Effector CD8-positive, alpha-beta T cell (primary cell): ENCODE results near the gene STK39.

Experiments used
- DNase-seq: peaks from one replicate; lab custom pipeline; 2025; lab: John Stamatoyannopoulos, UW

STK39 gene

DNA sequence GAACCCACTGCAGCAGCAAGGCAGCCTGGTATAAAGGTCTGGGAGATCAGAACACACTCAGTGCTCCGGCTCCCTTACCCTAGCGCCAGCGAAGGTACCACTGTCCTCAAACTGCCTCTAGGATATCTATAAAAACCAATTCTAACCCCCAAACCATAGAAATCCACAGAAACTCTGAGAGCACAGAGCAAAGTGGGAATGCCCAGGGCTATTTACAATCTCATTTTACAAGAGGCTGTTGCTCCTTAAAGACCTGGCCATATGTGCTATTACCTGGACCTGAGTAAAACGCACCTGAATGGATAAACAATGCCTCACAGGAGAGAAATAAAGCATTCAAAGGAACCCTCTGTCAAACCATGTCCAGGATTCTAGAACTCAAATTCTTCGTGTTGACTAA, 4.3 kb downstream of the STK39 start:
- DNase-seq, result no peak

DNA sequence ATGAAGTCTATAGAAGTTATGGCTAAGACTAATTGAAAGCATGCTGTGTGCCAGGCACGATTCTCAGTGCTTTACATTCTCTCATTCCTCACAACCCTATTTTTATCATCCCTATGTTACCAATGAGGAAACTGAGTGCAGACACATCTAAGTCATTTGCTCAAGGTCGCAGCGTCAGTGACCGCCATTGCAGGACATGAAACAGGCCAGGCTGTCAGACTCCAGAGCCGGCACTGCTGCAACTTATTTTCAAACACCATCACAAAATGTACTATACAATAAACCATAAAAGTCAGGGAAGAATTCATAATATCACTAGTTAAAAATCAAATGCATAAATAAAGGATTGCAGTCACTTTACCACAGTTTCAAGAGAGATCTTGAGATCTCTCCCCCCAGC, 5.6 kb downstream of the STK39 start:
- no peak for DNase-seq

DNA sequence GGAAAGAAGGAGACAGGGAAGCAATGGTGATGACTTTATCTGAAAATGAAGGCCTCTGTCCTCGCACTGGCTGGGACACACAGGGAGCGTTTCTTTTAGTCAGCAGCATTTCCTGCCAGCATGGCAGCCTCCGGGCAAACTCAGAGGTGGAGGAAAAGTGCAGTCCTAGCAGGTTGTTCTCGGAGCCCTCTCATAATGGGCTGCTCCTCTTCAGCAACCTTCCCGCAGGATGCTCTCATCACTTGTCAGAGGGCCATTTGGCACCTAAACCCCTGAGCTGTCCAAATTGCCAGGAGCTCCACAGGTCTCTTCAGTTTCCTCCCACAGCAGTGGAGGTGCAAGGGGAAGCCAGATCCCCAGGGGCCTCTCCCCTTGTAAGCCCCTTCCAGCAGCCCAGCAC, 6.2 kb downstream of the STK39 start:
- no peak for DNase-seq

DNA sequence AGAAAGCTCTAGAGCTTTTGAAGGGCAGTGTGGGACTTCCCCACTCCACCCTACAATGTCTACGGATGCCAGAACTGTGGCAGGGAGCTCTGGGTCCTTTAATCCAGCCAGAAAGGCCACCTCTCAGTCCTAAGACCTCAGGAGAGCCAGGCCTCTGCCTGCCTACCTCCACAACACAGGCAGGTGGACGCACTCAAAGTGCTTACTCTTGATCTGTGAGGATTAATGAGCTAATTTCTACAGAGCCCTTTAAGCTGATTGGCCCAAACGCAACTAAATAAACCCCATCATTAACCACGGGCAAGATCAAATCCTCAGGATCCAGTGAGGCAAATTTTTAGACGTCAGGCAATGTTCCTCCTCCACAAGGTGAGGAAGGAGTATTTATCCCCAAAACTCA, 8.1 kb downstream of the STK39 start:
- DNase-seq, result no peak

DNA sequence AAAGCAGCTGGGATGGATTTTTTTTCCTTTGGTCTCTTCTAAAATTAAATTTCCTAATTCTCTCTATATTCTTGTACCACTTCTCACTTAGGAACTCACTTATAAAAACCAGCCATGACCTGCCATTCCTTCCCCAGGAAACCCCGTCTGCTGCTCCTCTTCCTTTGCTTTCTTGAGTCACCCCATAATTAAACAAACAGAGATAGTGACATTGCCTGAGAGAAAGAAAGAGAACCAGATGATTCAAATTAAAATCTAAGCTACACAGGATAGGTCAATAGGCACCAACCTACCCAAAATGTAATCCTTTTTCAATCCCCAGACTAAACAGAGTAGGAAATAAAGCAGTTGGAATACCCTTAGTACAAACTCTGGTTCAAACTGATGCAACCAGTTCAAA, 9.7 kb downstream of the STK39 start:
- no peak for DNase-seq

DNA sequence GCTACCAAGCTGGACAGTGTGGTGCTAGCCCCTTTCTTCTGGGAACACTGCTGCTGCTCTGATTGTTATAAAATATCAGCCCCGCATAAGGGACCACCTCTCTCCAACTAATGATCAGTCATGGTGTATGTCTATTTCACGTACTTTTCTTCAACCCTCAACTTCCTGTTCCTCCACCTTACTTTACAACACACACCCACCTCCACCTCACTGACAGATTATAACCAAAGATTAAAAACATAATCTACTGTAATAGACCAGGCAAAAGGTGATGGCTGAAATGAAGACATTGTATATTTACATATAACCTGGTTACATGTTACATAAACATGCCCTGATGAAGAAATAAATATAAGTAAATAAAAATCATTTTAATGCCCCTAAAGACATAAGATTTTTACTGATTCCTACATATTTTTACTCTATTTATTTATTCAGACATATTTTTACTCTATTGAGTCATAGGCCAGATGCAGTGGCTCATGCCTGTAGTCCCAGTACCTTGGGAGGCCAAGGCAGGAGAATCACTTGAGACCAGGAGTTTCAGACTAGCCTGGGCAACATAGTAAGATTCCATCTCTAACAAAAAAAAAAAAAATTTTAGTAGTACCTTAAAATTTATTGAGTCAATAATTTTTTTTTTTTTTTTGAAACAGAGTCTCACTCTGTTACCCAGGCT, 12.8 kb downstream of the STK39 start:
- no peak for DNase-seq

DNA sequence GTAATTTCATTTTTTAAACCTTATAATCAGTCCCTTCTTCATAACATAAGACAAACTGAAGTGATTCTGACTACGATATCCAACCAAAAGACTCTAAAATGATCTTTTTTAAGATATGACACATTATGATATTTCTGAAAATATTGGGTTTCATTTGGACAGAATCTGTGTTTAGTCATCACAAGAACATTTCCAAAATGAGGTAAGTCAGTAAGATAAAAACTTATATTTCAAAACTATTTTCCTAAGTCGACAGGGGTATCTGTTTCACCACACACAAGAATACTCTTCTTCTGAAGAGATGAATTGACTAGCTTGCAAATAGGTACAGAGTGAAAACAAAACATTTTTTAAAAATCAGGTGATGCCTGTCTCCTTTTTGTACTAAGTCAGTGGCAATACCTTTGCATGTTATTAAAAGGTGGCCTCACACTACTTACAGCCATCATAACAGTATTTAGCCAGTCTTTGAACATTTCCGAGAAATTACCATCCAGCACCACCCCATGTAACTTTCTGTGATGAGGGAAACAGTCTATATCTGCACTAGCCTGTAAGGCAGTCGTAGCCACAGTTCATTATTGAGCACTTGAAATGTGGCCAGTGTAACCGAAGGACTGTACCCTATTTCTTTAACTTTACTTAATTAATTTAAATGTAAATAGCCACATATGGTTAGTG, 13.5 kb downstream of the STK39 start:
- no peak for DNase-seq

DNA sequence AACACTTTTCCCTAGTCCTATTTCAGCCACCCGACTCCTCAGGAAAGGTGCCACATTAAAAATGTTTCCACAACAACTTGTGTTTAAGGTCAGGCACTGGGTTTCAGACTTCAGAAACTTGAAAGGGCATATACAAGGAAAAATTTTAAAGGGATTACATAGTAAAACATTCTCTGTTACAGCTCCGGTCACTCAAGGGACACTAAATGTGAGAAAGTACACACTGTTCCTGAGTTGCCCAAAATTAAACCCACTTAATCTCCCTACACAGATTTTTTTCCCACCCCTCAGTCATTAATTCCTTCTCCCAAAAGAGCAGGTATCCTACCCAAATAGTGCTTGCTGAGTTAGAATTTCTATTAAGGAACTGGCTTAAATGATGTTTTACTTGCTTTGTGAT, 14.2 kb downstream of the STK39 start:
- DNase-seq, result no peak

DNA sequence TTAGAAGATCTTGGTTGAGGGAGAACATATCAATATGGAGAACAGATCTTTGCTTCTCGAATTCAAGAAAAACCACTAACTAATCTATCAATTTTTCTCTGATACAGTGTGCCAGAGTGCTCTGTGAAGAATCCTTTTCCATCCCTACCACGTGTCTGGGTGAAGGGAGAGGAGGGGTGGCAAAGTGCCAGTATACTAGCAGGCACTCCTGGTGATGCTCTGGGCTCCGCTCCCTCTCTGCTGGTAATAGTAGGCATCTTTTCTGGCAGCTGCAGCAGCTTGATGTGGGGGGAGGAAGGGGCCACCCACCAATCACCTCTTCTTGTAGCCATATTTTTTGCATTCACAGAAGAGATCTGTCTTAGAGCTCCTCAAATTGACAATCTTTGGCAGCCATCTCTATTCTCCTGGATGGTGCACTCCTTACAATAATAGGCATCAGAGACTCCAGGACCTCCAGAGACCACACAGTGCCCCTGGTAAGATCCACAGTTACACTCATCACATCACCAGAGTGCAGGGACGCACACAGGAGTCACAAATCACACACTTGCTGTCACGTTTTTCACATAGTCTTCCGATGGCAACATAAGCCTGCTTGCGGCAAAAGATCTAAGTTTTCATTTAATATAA, 15.7 kb downstream of the STK39 start:
- no peak for DNase-seq

DNA sequence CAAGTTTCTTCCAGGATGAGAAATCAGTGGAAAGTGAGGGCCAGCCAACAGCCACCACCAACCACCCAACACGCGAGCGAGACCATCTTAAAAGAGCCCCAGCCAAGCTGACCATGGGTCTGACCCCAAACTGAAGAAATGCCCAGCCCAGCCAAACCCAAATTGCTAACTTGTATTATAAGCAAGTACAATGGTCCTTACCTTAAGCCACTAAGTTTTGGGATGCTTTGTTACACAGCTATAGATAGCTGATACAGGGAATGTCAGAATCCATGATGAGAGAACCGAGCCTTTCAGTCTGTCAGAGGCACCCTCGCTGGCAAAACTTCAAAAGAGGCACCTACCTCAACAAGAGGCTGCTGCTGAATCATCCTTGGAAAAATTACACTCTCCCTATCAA, 17.0 kb downstream of the STK39 start:
- DNase-seq, result no peak

DNA sequence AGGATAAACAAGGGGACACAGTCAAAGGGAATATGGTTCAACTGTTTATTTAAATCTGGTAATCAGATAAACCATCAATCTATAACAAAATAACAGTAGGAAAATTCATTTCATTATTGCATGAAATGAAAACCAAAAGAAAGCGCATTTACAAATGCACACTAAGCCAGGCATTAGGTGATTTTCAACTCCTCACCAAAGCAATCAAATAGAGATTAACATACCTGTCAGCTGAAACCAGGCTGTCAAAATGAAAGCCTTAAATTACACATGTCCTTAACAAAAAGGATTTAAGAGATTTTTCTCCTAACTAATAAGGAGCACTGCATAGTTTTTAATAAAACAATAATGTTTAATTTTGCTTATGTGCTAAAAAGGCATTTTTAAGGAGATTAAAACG, 23.0 kb downstream of the STK39 start:
- no peak for DNase-seq

DNA sequence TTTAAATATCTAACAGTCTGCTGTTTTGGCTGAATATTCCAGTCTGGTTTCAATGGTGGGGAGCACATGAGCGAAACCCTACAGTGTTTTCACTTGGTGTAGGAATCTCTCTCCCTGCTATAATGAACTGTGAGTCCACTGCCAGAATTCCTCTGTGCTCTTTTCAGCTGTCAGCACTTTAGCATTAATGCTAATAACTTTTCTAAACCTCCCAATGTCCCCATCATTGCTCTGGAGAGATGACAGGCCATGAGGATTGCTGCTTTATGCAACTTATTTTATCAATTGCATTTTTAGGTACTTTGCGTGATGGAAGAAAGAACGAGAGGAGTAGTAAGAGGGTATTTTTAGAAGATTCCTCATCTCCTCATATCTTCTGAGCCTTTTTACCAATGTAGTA, 25.3 kb downstream of the STK39 start:
- no peak for DNase-seq

DNA sequence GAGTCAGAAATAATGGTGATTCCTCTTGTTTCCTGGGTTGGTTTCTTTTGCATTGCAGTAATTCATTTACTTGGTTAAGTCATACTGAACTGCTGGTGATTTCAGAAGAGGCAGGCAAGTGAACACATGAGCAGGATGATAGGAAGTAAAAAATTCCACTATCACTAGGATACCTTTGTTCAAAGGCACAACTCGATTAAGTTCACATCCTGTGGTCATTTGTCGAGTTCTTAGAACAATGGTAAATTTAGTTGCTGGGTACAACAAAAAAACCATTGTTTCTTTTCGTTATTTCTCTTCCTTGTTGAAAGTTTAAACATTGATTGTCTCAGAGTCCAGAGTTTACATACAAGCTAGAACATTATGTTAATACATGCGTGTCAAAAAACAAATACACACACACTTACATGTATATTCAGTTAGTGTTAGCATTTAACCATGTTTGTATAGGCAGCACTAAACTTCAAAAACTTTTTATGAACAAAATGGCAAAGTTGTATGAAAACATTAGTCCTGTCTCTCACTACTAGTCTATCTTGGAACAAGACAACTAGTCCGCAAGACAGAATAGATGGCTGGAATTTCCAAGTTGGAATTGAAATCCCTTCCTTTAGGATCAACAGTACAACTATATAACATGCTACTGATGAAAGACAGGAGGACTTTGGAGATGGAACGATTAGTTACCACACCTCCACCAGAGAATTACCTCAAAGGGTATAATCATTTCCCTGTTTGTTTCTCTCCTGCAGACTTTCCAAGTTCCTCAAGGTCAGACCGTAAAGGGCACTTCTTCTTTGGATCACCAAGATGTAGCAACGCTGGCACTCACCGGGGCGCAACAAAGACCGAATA, 26.2 kb downstream of the STK39 start:
- DNase-seq, result no peak

DNA sequence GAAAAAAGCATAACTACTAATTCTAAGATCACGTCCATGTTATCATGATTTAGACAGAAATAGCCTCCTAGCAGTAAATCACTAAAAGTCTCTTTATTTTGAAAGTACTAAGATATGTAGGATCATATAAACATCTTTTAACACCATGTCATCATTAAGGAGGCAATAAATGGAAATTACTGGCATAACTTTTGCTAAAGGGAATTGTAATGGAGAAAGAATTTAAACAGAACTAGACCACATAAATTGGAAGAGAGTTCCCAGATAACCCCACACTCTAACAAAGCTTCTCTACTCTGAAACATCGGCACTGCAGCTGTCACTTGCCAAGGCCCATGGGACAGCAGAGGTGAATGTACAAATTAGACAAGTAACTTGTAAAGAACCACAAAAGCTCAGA, 29.5 kb downstream of the STK39 start:
- no peak for DNase-seq

DNA sequence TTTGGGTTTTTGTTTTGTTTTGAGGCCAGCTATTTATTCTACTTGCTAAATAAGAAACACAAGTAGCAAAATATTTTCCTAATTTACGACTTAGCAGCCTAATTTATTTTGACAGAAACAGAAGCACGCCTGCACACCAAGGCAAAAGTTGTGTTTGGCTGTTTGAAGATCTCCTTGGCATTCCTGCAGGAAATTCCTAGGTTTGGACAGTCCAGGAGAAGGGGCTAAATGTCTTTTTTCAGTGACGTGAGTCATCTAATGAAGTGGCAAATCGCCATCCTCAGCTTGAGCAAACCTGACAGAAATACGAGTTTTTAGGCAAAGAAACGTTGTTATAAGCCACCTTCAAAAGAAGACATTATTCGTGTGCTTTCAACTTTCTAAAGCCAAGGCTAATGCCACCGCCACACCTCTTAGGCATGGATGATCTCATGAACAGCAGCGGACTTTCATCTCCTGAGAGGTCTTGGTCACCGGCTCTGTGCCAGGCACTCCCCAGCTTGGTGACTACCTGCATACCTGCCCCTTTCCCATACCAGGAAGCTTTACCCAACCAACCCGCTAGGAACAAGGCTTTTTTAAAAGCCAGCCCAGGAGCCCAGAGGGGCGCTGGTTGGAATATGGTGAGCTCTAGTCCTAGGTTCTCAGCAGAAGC, 30.9 kb downstream of the STK39 start:
- DNase-seq, result no peak

DNA sequence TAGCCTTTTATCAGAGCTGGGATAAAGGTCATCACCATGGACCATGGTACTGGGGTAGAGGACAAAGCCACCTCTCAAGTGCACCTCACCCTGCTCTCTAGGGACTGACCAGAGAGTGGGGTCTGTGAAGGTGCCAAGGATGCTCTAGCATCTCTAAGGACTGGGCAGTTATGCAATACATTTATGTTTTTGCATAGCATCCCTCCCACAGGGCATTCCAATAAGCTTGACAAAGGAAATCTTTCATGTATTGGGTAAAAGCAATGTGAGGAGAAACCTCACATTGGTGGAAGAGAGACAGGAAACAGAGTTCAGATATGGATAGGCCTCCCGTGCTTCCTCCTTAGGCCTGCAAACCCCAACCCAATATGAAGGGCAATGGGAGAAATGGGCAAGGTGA, 31.6 kb downstream of the STK39 start:
- no peak for DNase-seq

DNA sequence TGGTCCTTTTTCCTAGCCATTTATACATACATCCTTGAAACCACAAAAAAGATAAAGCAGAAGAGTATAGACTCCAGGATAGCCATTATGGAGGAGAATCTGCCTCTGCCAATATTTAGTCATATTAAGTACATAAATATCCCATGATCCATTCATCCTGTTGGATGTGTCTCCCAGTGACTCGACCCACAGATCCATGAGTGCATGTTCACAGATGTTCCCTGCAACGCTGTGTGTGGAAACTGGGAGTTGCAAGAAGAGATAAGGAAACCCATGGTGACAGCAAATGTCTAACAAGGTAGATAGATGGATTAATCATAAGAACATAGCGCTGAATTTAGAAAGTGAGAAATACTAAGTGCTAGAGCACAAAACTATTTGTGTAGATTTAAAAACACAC, 34.5 kb downstream of the STK39 start:
- DNase-seq, result no peak

DNA sequence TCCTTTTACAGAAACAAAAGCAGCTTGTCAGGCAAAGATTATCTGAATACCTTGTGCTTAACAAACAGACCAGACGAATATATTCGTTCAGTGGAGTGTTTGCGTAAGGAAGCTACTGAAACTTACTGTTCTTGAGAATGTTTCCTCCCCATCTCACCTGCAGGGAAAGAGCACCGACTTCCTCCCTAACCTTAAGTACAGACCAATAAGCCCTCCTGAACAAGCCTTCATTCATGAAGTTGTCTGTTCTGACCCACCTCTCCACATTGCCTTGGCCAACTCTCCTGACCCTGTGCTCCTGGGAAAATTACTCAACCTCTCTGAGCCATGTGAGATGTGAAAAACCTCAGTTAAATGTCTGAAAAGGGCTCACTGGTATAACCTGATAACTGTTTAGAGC, 35.2 kb downstream of the STK39 start:
- DNase-seq, result no peak

DNA sequence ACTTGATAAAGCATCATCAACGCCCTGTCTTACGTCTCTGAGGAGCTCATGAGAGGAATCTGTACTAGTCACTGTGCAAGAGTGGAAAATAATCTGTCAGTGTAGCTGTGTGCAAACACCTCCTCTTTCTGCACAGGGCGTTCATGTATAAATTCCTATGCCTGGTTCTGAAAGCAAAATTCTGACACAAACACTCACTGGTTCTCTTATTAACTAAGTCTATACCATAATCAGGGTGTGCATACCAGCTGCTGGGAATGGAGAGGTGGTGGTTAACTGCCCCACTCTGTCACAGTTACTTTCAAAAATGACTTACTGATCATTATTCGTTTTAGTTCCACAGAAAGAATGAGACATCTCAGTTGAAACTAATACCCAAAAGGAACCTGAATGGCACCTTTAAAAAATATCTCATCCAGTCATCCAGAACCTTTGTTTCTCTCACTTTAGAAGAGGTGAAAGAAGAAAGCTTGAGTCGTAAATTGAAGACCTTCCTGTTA, 35.7 kb downstream of the STK39 start:
- DNase-seq, result no peak

DNA sequence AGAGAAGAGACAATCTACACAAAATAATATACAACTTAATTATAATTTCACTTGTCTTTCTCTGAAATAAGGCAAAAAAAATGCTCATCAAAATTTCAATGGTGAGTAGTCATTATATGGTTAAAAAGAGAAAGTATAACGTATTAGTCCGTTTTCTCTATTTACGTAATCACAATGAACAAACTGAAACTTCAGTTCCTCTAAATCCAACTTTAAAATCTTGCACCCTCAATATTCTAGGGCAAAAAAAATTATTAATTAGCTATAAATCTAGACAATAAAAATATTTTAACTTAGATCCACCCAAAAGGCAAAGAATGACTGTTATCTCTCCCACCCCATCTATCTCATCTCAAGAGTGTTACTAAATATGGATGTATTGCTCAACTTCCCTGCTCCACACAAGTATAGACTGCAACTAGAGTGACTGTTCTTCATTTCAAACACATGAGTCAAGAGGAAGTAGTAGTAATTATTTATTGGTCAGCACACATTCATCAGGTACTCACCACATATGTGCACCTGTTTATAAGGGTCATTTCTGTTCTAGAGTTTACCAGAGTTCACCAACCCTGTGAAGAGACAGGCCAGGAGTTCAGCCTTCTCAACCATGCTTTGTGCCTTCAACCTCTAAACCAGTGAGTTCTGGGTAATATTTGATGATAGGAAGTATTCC, 36.4 kb downstream of the STK39 start:
- no peak for DNase-seq

DNA sequence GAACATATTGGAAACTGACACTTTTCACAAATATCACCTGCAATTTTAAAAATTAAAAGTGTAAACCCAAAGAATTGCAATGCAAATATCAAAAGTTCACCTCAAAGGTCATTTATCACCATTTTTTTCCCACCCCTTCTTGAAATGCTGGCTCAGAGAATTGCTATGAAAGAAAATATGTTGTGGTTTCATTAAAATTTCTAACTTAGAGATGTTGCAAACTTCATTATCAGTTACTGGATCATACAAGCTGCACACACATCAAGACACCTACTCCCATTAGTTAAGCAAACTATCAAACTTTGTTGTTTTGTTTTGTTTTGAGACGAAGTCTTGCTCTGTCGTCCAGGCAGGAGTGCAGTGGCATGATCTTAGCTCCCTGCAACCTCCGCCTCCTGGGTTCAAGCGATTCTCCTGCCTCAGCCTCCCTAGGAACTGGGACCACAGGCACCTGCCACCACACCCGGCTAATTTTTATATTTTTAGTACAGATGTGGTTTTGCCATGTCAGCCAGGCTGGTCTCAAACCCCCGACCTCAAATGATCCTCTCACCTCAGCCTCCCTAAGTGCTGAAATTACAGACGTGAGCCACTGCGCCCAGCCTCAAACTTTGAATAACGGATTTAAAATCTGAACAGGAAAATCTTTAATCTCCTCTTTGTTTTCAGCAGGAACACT, 37.0 kb downstream of the STK39 start:
- no peak for DNase-seq
